ENCODE data around the gene TTLL12. TPM values are rescaled to one million over a fixed set of nuclear protein-coding genes. Genes with fewer than 3 reads are reported as not detected.
A peak's percentile ranks its signal among the peaks of the same experiment; 100 is the strongest.

Gene TTLL12
- total RNA-seq, 1 donor from 2014 or later: 40.9 TPM

DNA sequence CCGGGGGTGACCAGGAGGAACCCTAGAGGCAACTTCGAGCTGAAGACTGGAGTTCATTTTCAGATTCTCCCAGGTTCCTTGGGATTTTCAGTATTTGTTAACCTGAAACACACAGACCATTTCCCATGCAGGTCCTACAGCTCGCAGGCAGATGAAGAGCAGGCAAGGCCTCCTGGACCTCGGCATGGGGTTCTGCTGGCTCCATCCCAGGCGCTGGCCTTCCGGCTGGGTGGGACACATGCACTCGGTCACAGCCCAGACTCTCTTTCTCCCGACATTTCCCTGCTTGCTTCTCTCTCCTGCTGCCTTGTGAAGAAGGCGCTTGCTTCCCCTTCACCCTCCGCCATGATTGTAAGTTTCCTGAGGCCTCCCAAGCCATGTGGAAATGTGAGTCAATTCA, 15.4 kb upstream of the TTLL12 start:
- Mint-ChIP-seq H3K9me3 (ENCODE audit: low read depth) (no peaks in the 10 kb centered on the region), H3K4me3 (ENCODE audit: low read depth) (no peak overlapping the region), H3K4me1 (ENCODE audit: low read depth) (peaks cover 3% of the 10 kb centered on the region), H3K36me3 (ENCODE audit: insufficient read depth) (no peaks in the 10 kb centered on the region), H3K27me3 (peaks cover 22% of the 10 kb centered on the region), H3K27ac (peak overlapping the region; percentile 13)
- DNase-seq (ENCODE audit: low spot score, unreplicated experiment): no peak
- TF ChIP-seq, protein P1, sequence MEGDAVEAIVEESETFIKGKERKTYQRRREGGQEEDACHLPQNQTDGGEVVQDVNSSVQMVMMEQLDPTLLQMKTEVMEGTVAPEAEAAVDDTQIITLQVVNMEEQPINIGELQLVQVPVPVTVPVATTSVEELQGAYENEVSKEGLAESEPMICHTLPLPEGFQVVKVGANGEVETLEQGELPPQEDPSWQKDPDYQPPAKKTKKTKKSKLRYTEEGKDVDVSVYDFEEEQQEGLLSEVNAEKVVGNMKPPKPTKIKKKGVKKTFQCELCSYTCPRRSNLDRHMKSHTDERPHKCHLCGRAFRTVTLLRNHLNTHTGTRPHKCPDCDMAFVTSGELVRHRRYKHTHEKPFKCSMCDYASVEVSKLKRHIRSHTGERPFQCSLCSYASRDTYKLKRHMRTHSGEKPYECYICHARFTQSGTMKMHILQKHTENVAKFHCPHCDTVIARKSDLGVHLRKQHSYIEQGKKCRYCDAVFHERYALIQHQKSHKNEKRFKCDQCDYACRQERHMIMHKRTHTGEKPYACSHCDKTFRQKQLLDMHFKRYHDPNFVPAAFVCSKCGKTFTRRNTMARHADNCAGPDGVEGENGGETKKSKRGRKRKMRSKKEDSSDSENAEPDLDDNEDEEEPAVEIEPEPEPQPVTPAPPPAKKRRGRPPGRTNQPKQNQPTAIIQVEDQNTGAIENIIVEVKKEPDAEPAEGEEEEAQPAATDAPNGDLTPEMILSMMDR (IDR thresholded peaks at IDR 0.05; ENCODE audit: unreplicated experiment): no peak

DNA sequence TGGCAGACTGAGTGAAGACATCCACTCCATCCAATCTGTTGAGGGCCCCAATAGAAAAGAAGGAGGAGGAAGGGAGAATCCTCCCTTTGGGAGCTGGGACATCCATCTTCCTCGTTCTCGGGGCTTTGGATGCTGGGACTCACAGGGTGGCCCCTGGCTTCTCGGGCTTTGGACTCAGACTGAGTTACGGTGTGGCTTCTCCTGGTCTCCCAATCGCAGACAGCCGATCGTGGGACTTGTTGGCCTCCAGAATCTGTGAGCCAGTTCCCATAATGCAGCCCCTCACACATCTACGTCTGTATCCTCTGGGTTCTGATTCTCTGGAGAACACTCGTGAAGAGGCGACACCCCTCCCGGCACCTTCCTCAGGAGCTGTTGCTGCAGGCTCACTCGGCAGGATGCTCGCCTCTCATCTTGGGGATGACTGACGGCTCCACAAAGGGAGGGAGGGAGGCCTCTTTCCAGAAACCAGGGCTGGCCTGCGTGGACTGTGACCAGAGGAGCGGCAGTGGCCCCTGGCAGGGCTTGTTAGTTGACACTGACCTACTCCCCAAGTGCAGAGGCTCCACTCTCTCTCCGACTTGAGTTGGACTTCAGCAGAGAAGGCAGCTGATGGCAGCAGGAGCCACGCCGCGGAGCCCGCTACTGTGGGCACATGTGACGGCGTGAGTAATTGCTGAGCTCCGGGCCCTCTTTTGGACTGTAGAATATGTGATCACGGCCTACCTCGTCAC, 14.7 kb upstream of the TTLL12 start:
- H3K27ac Mint-ChIP-seq: no peak overlapping the region
- peaks cover 3% of the 10 kb centered on the region for H3K4me1 Mint-ChIP-seq (ENCODE audit: low read depth)
- H3K36me3 Mint-ChIP-seq (ENCODE audit: insufficient read depth): no peaks in the 10 kb centered on the region
- H3K27me3 Mint-ChIP-seq: peaks cover 22% of the 10 kb centered on the region
- no peak for DNase-seq (ENCODE audit: low spot score, unreplicated experiment)
- H3K9me3 Mint-ChIP-seq (ENCODE audit: low read depth): no peaks in the 10 kb centered on the region
- no peak overlapping the region for H3K4me3 Mint-ChIP-seq (ENCODE audit: low read depth)
- TF ChIP-seq, protein P1 (IDR thresholded peaks at IDR 0.05; ENCODE audit: unreplicated experiment): no peak

DNA sequence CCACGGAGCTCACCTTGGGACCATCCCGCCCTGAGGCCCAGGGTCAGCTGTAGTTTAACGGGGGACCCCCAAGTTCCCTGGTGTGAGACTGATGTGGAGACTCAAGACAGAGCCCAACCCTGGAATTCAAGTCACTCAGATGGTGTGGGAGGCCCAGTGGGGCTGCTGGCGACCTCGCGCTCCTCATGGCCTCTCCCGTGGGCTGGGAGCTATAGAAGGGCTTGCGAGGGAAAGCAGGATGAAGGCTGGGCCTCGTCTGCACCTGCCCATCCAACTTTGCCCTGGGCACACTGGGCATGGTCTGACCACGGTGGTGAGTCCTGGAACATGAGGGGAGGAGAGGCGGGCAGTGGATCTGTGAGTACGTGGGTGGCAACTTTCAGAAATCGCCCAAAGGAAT, 13.6 kb upstream of the TTLL12 start:
- H3K4me1 Mint-ChIP-seq (ENCODE audit: low read depth): peaks cover 3% of the 10 kb centered on the region
- no peaks in the 10 kb centered on the region for H3K9me3 Mint-ChIP-seq (ENCODE audit: low read depth)
- no peak for DNase-seq (ENCODE audit: low spot score, unreplicated experiment)
- TF ChIP-seq, protein P1 (IDR thresholded peaks at IDR 0.05; ENCODE audit: unreplicated experiment): no peak
- no peak overlapping the region for H3K4me3 Mint-ChIP-seq (ENCODE audit: low read depth)
- no peaks in the 10 kb centered on the region for H3K36me3 Mint-ChIP-seq (ENCODE audit: insufficient read depth)
- peaks cover 22% of the 10 kb centered on the region for H3K27me3 Mint-ChIP-seq
- no peak overlapping the region for H3K27ac Mint-ChIP-seq

DNA sequence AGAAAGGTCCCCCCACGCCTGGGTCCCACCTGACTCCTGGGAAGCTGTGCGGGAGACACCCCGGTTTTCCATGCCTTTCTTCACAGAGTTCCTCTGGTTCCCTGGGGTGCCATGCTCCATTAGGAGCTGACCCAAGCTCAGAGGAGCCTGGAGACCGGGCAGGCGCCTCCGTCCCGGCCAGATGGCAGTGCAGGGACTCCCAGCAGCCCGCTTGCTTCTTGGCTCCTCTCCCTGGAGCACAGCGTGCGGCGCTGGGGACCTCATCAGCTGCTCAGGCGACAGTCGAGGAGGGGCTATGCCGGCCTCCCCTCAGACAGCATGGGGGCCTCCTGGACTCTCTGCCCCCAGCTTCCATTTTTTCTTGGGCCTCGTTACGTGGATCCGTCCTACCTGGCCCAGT, 13.1 kb upstream of the TTLL12 start:
- no peak overlapping the region for H3K27ac Mint-ChIP-seq
- no peaks in the 10 kb centered on the region for H3K9me3 Mint-ChIP-seq (ENCODE audit: low read depth)
- peaks cover 22% of the 10 kb centered on the region for H3K27me3 Mint-ChIP-seq
- peaks cover 3% of the 10 kb centered on the region for H3K4me1 Mint-ChIP-seq (ENCODE audit: low read depth)
- TF ChIP-seq, protein P1 (IDR thresholded peaks at IDR 0.05; ENCODE audit: unreplicated experiment): no peak
- H3K4me3 Mint-ChIP-seq (ENCODE audit: low read depth): no peak overlapping the region
- H3K36me3 Mint-ChIP-seq (ENCODE audit: insufficient read depth): no peaks in the 10 kb centered on the region
- no peak for DNase-seq (ENCODE audit: low spot score, unreplicated experiment)

DNA sequence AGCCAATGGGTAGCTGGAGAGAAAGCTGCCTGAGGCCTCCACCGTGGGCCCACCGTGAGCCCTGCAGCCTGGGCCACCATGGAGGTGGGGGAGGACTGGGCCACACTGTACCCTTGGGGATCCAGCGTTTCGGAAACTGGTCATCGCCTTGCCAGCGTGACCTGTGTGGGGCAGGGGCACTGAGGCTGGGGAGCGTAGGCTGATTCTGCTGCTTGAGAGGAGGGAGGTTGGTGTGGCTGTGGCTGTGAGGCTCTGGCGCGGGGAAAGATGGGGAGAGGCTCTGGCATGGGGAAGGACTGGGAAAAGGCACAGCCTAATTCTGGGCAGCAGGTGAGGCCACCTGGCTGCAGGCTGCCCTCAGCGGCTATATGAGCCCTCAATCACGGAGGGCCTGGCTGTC, 12.6 kb upstream of the TTLL12 start:
- H3K27ac Mint-ChIP-seq: peak overlapping the region; percentile 19
- H3K27me3 Mint-ChIP-seq: peaks cover 26% of the 10 kb centered on the region
- no peak for DNase-seq (ENCODE audit: low spot score, unreplicated experiment)
- H3K9me3 Mint-ChIP-seq (ENCODE audit: low read depth): no peaks in the 10 kb centered on the region
- TF ChIP-seq, protein P1 (IDR thresholded peaks at IDR 0.05; ENCODE audit: unreplicated experiment): no peak
- no peak overlapping the region for H3K4me3 Mint-ChIP-seq (ENCODE audit: low read depth)
- H3K4me1 Mint-ChIP-seq (ENCODE audit: low read depth): peaks cover 3% of the 10 kb centered on the region
- no peaks in the 10 kb centered on the region for H3K36me3 Mint-ChIP-seq (ENCODE audit: insufficient read depth)
